ENCODE measurements around the gene TRIM27.
"Not testable (repeated sequence)": the region's sequence is repeated elsewhere in the genome, so short reads cannot be mapped to it uniquely, and the experiment has no call there.

Gene TRIM27

DNA sequence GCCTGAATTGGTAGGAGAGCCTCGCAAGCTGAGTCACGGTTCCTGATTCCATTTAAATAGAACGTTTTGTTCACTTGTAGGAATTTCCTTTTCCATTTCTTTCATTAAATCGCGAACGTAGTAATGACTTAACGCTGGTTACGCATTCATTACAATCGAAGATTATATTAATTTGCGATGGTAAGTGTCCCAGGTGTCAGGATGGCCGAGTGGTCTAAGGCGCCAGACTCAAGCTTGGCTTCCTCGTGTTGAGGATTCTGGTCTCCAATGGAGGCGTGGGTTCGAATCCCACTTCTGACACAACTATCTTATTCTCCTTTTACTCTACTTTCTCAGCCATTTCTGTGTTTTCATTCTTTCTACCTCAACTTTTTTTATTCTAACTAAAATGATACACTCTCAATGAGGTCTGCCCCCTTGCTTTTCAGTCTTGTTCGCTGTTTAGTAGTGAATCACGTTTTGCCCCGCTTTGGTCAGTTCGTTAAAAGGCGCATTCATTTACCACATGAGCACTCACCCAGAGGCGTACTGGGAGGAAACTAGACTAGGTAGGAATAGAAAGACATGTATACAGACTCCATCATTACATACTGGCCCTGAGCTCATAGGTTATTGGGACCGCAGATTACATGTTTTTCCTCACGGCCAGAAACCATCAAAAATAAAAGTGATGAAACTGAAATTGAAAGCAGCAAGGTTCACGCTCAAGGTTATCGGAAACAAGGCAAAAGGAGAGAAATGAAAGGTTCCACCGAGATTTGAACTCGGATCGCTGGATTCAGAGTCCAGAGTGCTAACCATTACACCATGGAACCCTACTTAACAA is 17.3 kb upstream of the TRIM27 start:
- Histone ChIP-seq H3K4me3 (ENCODE audit: low read length) (peak overlapping the region; percentile 49), H3K23ac (ENCODE audit: low read length) (no peak overlapping the region), H3K4me2 (ENCODE audit: low read length) (peak overlapping the region; percentile 57), H4K8ac (ENCODE audit: low read depth, low read length) (no peak overlapping the region), H3K79me1 (ENCODE audit: low read length) (no peaks in the 10 kb centered on the region), H3K79me2 (ENCODE audit: control insufficient read depth, insufficient read depth, low read length) (no peaks in the 10 kb centered on the region), H3K36me3 (ENCODE audit: control insufficient read depth, insufficient read depth, low read length) (no peaks in the 10 kb centered on the region), H3K9ac (ENCODE audit: low read length) (peak overlapping the region; percentile 74), H2AK5ac (ENCODE audit: low read length) (no peak overlapping the region), H2BK5ac (ENCODE audit: low read length) (no peak overlapping the region), H3K18ac (ENCODE audit: low read length) (no peak overlapping the region), H3K4me1 (ENCODE audit: control insufficient read depth, low read depth, low read length) (no peaks in the 10 kb centered on the region), H3K56ac (ENCODE audit: low read length) (peak overlapping the region; percentile 68), H2BK15ac (replicated peaks; ENCODE audit: low read depth) (no peak overlapping the region), H3K4ac (ENCODE audit: low read depth, low read length) (no peak overlapping the region), H3K27me3 (ENCODE audit: insufficient read depth, low read length, poor library complexity) (no peaks in the 10 kb centered on the region), H3K27ac (ENCODE audit: low read depth, low read length) (no peak overlapping the region), H2BK120ac (ENCODE audit: low read depth, low read length) (no peak overlapping the region), H4K5ac (ENCODE audit: low read length) (no peak overlapping the region)
- no CpG with 5 or more reads among the region's 28 CpGs for WGBS (ENCODE audit: extremely low coverage, insufficient coverage, low lambda C conversion rate)
- peak; percentile 92 for DNase-seq

DNA sequence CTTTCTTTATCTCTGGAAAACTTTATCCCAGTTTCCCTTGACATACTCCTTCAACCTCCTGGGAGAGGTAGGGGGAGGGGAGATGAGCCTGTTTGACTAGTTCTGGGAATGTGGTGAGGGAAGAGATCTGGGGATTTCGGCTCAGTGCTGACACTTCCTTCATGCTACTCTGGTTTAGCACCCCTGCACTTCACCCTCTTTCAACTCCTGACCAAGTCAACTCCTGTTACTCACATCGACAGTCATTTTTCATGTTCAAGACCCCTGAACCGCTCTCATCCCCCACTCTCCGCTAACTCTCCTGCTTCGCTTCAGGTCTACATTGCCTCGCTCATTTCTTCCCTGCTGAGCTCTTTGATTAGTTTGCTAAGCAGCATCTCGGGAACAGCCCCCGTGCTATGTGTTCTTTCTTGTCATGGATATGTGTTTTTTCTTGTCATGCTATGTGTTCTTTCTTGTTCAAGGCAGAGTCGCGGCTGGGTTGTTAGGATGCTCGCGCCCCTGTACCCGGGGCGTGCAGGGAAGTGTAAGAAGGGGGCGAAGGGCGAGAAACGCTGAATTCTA is 16.6 kb upstream of the TRIM27 start:
- no peak overlapping the region for H4K5ac ChIP-seq (ENCODE audit: low read length)
- no peak overlapping the region for H2BK15ac ChIP-seq (replicated peaks; ENCODE audit: low read depth)
- H3K4me3 ChIP-seq (ENCODE audit: low read length) = peak overlapping the region; percentile 34
- no peaks in the 10 kb centered on the region for H3K79me2 ChIP-seq (ENCODE audit: control insufficient read depth, insufficient read depth, low read length)
- H3K4me1 ChIP-seq (ENCODE audit: control insufficient read depth, low read depth, low read length) = no peaks in the 10 kb centered on the region
- no peak overlapping the region for H4K8ac ChIP-seq (ENCODE audit: low read depth, low read length)
- no peak overlapping the region for H3K4ac ChIP-seq (ENCODE audit: low read depth, low read length)
- H3K9ac ChIP-seq (ENCODE audit: low read length) = peak overlapping the region; percentile 62
- DNase-seq = peak; percentile 94
- peak overlapping the region; percentile 57 for H3K4me2 ChIP-seq (ENCODE audit: low read length)
- H3K36me3 ChIP-seq (ENCODE audit: control insufficient read depth, insufficient read depth, low read length) = no peaks in the 10 kb centered on the region
- peak overlapping the region; percentile 43 for H3K56ac ChIP-seq (ENCODE audit: low read length)
- no peak overlapping the region for H3K27ac ChIP-seq (ENCODE audit: low read depth, low read length)
- H2BK5ac ChIP-seq (ENCODE audit: low read length) = no peak overlapping the region
- H3K27me3 ChIP-seq (ENCODE audit: insufficient read depth, low read length, poor library complexity) = no peaks in the 10 kb centered on the region
- WGBS (ENCODE audit: extremely low coverage, insufficient coverage, low lambda C conversion rate) = no CpG with 5 or more reads among the region's 17 CpGs
- H3K18ac ChIP-seq (ENCODE audit: low read length) = no peak overlapping the region
- no peak overlapping the region for H2AK5ac ChIP-seq (ENCODE audit: low read length)
- H2BK120ac ChIP-seq (ENCODE audit: low read depth, low read length) = no peak overlapping the region
- no peak overlapping the region for H3K23ac ChIP-seq (ENCODE audit: low read length)
- H3K79me1 ChIP-seq (ENCODE audit: low read length) = no peaks in the 10 kb centered on the region

DNA sequence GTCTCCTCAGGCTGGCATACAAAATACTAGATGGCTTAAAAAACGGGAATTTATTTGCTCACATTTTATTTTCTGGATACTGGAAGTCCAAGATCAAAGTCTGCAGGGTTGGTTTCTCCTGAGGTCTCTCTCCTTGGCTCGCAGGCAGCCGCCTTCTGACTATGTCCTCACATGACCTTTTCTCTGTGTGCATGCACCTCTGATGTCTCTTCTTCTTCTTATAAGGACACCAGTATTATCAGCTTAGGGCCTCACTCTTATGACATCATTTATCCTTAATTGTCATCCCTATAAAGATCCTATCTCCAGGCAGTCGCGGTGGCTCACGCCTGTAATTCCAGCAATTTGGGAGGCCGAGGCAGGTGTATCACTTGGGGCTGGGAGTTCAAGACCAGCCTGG is 9.3 kb upstream of the TRIM27 start:
- Histone ChIP-seq H3K4me1 (ENCODE audit: control insufficient read depth, low read depth, low read length) (no peaks in the 10 kb centered on the region), H3K36me3 (ENCODE audit: control insufficient read depth, insufficient read depth, low read length) (no peaks in the 10 kb centered on the region), H3K18ac (ENCODE audit: low read length) (no peak overlapping the region), H3K27me3 (ENCODE audit: insufficient read depth, low read length, poor library complexity) (no peaks in the 10 kb centered on the region), H3K56ac (ENCODE audit: low read length) (no peak overlapping the region), H3K79me2 (ENCODE audit: control insufficient read depth, insufficient read depth, low read length) (no peaks in the 10 kb centered on the region), H3K4me2 (ENCODE audit: low read length) (no peak overlapping the region), H3K23ac (ENCODE audit: low read length) (no peak overlapping the region), H3K27ac (ENCODE audit: low read depth, low read length) (no peak overlapping the region), H4K8ac (ENCODE audit: low read depth, low read length) (no peak overlapping the region), H2BK15ac (replicated peaks; ENCODE audit: low read depth) (no peak overlapping the region), H4K5ac (ENCODE audit: low read length) (no peak overlapping the region), H2BK5ac (ENCODE audit: low read length) (no peak overlapping the region), H2AK5ac (ENCODE audit: low read length) (no peak overlapping the region), H3K4me3 (ENCODE audit: low read length) (no peak overlapping the region), H3K79me1 (ENCODE audit: low read length) (no peaks in the 10 kb centered on the region), H3K4ac (ENCODE audit: low read depth, low read length) (no peak overlapping the region), H3K9ac (ENCODE audit: low read length) (no peak overlapping the region), H2BK120ac (ENCODE audit: low read depth, low read length) (no peak overlapping the region)
- DNase-seq = no peak
- no CpG with 5 or more reads among the region's 7 CpGs for WGBS (ENCODE audit: extremely low coverage, insufficient coverage, low lambda C conversion rate)

DNA sequence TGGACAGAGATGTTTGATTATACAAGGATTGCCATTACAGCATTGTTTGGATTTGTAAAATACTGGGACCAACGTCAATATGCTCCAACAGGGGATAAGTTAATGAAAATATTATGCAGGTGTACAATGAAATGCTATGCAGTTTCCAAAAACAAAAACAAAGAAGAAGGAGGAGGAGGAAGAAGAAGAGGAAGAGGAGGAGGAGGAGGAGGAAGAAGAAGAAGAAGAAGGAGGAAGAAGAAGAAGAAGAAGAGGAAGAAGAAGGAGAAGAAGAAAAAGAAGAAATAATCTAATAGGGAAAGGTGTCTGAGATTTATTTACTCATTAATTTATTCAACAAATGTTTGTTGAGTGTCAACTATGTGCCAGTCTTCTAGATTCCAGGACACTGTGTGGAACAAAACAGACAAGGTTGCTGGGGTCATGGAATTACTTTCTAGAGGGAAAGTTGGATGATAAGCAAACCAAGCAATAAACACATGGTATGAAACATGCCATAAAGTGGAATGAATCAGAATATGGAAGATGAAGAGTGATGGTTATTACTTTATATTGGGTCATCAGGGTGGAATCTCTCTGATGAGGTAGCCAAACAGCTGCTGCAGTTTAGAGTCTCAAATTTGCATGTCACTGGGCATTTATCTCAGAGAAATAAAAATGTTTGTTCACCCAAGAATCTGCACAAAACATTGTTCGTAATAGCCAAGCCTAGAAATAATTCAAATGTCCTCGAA is 6.3 kb upstream of the TRIM27 start:
- Histone ChIP-seq H3K27me3 (ENCODE audit: insufficient read depth, low read length, poor library complexity) (no peaks in the 10 kb centered on the region), H3K56ac (ENCODE audit: low read length) (no peak overlapping the region), H3K4me3 (ENCODE audit: low read length) (no peak overlapping the region), H3K4me2 (ENCODE audit: low read length) (no peak overlapping the region), H3K79me2 (ENCODE audit: control insufficient read depth, insufficient read depth, low read length) (no peaks in the 10 kb centered on the region), H3K27ac (ENCODE audit: low read depth, low read length) (no peak overlapping the region), H3K4me1 (ENCODE audit: control insufficient read depth, low read depth, low read length) (no peaks in the 10 kb centered on the region), H2BK120ac (ENCODE audit: low read depth, low read length) (no peak overlapping the region), H3K23ac (ENCODE audit: low read length) (no peak overlapping the region), H3K9ac (ENCODE audit: low read length) (no peak overlapping the region), H2AK5ac (ENCODE audit: low read length) (no peak overlapping the region), H3K4ac (ENCODE audit: low read depth, low read length) (no peak overlapping the region), H4K8ac (ENCODE audit: low read depth, low read length) (no peak overlapping the region), H3K36me3 (ENCODE audit: control insufficient read depth, insufficient read depth, low read length) (no peaks in the 10 kb centered on the region), H2BK15ac (replicated peaks; ENCODE audit: low read depth) (no peak overlapping the region), H2BK5ac (ENCODE audit: low read length) (no peak overlapping the region), H3K79me1 (ENCODE audit: low read length) (no peaks in the 10 kb centered on the region), H4K5ac (ENCODE audit: low read length) (no peak overlapping the region), H3K18ac (ENCODE audit: low read length) (no peak overlapping the region)
- WGBS (ENCODE audit: extremely low coverage, insufficient coverage, low lambda C conversion rate) = no CpG with 5 or more reads among the region's 3 CpGs
- DNase-seq = no peak

- no CpG with 5 or more reads among the region's 11 CpGs for WGBS (ENCODE audit: extremely low coverage, insufficient coverage, low lambda C conversion rate)
- H3K56ac ChIP-seq (ENCODE audit: low read length); H3K4me1 ChIP-seq (ENCODE audit: control insufficient read depth, low read depth, low read length); H3K27ac ChIP-seq (ENCODE audit: low read depth, low read length); H2BK5ac ChIP-seq (ENCODE audit: low read length); DNase-seq; H2AK5ac ChIP-seq (ENCODE audit: low read length); H2BK120ac ChIP-seq (ENCODE audit: low read depth, low read length); H3K36me3 ChIP-seq (ENCODE audit: control insufficient read depth, insufficient read depth, low read length); H3K79me2 ChIP-seq (ENCODE audit: control insufficient read depth, insufficient read depth, low read length); H3K4ac ChIP-seq (ENCODE audit: low read depth, low read length); H3K4me3 ChIP-seq (ENCODE audit: low read length); H3K23ac ChIP-seq (ENCODE audit: low read length); H3K27me3 ChIP-seq (ENCODE audit: insufficient read depth, low read length, poor library complexity); H3K9ac ChIP-seq (ENCODE audit: low read length); H3K18ac ChIP-seq (ENCODE audit: low read length); H4K8ac ChIP-seq (ENCODE audit: low read depth, low read length); H2BK15ac ChIP-seq (replicated peaks; ENCODE audit: low read depth); H3K4me2 ChIP-seq (ENCODE audit: low read length); H4K5ac ChIP-seq (ENCODE audit: low read length); H3K79me1 ChIP-seq (ENCODE audit: low read length): not testable (repeated sequence)
Measured at GRCh38 chr6:28929339-28929738, 5.6 kb upstream of the TRIM27 start.

Measured in mesendoderm (in vitro differentiated cells).